MM.1S (cell line): ENCODE results near the gene ZSCAN5A.
"Not testable (repeated sequence)": the region's sequence is repeated elsewhere in the genome, so short reads cannot be mapped to it uniquely, and the experiment has no call there.

Experiments
- EZH2 ChIP-seq: fragments of 300-600 bp; sonication (generic); optimal IDR thresholded peaks from 2 replicates; pipeline ENCODE3; 2017; ENCODE audit warnings: low read depth, mild to moderate bottlenecking, antibody characterized with exemption, low read length, mixed read lengths
- EZH2phosphoT487 ChIP-seq: fragments of 300-600 bp; sonication (generic); IDR thresholded peaks from 2 replicates; pipeline ENCODE4 v1.6.1; 2018; ENCODE audit warnings: antibody characterized with exemption, low read length
- TF ChIP-seq, protein P1 (sequence below): fragments of 300-600 bp; sonication (generic); IDR thresholded peaks from 2 replicates; pipeline ENCODE4 v1.5.1; 2016; ENCODE audit warnings: antibody characterized with exemption, low read length, mixed read lengths

DNA sequence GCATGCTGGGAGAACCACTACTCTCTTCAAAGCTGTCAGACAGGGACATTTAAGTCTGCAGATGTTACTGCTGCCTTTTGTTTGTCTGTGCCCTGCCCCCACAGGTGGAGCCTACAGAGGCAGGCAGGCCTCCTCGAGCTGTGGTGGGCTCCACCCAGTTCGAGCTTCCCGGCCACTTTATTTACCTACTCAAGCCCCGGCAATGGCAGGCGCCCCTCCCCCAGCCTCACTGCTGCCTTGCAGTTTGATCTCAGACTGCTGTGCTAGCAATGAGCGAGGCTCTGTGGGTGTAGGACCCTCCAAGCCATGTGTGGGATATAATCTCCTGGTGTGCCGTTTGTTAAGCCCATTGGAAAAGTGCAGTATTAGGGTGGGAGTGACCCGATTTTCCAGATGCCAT lies 22.4 kb upstream of the ZSCAN5A start:
- TF ChIP-seq, protein P1, sequence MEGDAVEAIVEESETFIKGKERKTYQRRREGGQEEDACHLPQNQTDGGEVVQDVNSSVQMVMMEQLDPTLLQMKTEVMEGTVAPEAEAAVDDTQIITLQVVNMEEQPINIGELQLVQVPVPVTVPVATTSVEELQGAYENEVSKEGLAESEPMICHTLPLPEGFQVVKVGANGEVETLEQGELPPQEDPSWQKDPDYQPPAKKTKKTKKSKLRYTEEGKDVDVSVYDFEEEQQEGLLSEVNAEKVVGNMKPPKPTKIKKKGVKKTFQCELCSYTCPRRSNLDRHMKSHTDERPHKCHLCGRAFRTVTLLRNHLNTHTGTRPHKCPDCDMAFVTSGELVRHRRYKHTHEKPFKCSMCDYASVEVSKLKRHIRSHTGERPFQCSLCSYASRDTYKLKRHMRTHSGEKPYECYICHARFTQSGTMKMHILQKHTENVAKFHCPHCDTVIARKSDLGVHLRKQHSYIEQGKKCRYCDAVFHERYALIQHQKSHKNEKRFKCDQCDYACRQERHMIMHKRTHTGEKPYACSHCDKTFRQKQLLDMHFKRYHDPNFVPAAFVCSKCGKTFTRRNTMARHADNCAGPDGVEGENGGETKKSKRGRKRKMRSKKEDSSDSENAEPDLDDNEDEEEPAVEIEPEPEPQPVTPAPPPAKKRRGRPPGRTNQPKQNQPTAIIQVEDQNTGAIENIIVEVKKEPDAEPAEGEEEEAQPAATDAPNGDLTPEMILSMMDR: not testable (repeated sequence)
- TF ChIP-seq EZH2phosphoT487, EZH2: not testable (repeated sequence)
